ENCODE measurements around the gene RSPH1.

- TF ChIP-seq, protein P1, sequence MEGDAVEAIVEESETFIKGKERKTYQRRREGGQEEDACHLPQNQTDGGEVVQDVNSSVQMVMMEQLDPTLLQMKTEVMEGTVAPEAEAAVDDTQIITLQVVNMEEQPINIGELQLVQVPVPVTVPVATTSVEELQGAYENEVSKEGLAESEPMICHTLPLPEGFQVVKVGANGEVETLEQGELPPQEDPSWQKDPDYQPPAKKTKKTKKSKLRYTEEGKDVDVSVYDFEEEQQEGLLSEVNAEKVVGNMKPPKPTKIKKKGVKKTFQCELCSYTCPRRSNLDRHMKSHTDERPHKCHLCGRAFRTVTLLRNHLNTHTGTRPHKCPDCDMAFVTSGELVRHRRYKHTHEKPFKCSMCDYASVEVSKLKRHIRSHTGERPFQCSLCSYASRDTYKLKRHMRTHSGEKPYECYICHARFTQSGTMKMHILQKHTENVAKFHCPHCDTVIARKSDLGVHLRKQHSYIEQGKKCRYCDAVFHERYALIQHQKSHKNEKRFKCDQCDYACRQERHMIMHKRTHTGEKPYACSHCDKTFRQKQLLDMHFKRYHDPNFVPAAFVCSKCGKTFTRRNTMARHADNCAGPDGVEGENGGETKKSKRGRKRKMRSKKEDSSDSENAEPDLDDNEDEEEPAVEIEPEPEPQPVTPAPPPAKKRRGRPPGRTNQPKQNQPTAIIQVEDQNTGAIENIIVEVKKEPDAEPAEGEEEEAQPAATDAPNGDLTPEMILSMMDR (conservative IDR thresholded peaks at IDR 0.05; ENCODE audit: low read length) = no peak
- TF ChIP-seq EZH2phosphoT487 (IDR thresholded peaks at IDR 0.05; ENCODE audit: borderline replicate concordance) = no peak
These were observed 26.8 kb downstream of the RSPH1 start for GRCh38 chr21:42469272-42469671.
